ENCODE data around the gene TCF23.
"Not testable (repeated sequence)": the region's sequence is repeated elsewhere in the genome, so short reads cannot be mapped to it uniquely, and the experiment has no call there.

TCF23 gene

GRCh38 chr2:27155069-27155520 lies 6.3 kb downstream of the TCF23 start:
- no peak for DNase-seq

DNA sequence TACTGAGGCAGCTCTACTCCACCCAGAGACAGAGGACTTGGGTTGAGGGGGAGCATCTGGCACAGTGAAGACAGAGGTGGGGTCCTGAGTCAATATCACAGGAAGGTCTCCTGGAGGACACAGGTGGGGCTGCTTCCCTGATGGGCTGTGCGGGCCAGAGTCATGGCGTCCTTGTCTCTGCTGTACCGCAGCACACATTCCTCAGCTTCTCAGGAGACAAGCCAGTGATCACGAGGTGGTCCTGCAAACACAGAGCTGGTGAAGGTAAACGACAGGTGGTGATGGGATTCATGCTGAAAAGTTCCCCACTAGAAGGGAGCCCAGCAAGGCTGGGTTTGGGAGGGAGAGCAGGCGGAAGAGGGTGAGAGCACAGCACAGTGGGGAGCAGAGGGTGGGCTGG lies 9.7 kb downstream of the TCF23 start:
- DNase-seq: no peak

DNA sequence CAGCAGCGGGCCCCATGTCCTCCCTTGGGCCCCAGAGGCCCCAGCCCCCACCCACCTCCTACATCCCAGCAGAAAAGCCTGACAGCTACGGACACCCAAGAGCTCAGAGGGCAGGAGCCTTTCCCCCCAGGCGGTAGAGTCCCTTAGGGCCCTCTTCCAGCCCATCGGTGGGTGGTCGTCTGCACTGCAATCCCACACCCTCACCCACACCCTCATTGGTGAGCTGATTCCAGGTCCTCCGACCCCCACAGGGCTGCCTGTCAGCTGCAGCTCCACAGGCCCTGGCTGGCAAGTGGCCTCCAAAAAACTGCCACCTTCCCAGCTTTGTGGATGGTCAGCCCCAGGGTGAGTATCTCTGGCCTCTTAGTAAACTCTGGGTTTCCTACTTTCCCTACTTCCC lies 10.5 kb downstream of the TCF23 start:
- DNase-seq: no peak

DNA sequence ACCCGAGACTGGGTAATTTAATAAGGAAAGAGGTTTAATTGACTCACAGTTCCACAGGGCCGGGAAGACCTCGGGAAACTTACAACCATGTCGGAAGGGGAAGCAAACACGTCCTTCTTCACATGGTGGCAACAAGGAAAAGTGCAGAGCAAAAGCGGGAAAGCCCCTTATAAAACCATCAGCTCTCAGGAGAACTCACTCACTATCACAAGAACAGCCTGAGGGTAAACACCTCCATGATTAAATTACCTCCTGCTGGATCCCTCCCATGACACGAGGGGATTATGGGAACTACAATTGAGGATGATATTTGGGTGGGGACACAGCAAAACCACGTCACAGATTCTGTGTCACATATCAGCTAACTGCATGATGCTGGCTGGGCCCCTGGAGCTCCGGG lies 11.4 kb downstream of the TCF23 start:
- no peak for DNase-seq

DNA sequence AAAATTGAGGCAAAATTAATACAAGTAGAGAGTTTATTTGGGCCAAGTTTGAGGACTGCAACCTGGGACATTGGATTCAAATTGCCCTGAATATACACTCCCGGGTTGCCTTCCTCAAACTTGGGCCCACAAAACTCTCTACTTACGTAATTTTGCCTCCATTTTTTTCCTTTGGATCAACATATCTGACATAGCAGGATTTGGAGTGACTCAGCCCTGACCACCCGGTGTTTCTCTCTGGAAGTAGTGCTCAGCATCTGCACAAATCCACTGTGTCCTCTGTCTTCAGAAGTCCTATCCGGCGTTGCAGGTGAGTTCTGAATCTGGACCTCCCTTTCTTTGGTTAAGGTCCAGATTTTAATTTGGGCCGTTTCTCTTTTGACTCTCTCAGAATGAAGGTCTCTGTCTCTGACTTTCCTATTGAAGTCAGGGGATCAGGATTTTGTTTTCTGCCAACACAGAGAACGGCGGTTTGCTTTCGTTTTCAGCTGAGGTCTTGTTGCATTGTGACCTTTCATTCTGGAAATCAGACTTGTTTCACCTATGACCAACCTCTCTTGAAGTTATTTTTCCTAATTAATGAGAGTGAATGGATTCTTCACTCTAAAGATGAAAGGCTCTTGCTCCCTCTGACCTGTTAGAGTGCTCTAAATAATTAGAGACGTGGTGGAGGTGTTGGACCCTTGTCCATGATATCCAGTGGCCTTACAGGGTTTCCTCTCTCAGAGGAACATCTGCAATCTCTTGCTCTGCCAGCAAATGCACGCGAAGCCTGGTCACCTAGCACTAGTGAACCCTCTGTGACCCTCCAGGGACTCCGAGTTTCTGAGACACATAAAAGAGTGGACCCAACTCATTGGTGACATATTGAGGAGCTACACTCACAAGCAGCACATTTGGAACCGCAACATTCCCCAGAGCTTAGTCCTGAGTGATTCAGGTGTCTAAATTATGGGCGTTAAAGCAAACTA lies 13.6 kb downstream of the TCF23 start:
- peak; percentile 24 for DNase-seq

DNA sequence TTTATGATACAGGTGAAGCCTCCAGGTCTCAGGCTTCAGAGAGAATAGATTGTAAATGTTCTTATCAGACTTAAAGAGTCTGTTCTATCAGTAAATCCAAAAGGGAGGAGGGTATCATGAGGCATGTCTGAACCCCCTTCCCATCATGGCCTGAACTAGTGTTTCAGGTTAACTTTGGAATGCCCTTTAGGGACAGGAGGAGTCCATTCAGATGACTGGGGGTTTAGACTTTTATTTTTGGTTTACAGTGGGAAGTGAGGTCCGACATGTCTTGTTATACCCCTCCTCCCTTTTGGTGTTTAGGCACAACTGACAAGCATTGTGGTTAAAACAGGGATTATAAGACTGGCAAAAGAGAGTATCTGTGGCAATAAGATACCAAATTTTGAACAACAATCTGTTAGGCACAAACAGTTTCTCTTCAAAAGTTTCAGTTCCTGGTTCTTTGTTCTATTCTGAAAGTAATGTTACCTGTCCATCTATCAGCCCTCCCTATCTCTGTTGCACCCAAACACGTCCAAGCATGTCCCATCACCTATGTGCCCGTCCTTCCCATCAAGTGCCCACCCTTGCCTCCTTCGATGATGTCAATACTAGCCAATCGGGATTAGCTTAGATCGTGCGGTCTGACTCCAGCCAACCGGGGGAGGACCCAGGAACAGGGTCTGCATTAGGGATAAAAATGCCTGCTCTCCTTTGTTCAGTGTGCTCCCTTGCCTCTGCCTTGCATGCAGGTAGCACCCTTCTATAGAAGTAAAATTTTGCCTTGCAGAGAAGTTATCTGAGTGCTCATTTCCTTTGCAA lies 16.4 kb downstream of the TCF23 start:
- DNase-seq: no peak

GRCh38 chr2:27170581-27171337 lies 22.0 kb downstream of the TCF23 start:
- no peak for DNase-seq

GRCh38 chr2:27171351-27171848 lies 22.6 kb downstream of the TCF23 start:
- DNase-seq: no peak

DNA sequence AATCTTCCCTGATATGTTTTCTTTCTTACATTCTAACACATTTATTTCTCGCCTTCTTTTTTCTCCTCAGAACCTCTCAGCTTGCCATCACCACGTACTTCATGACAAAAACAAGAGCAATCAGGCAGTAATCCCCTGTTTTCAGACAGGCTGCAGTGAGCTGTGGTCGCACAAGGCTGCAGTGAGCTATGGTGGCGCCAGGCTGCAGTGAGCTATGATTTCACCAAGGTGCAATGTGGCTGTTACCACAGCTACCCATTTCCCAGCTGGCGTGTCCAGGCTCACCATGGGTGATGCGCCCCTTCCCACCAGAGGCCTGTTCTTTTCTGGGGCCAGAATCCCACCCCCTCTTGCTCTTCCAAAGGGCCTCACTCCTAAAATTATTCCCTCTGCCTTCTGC lies 25.8 kb downstream of the TCF23 start:
- no peak for DNase-seq

- no peak for DNase-seq
Measured at GRCh38 chr2:27175330-27175729, 26.5 kb downstream of the TCF23 start.

GRCh38 chr2:27175781-27176180 lies 27.0 kb downstream of the TCF23 start:
- DNase-seq: not testable (repeated sequence)

GRCh38 chr2:27177441-27178351 lies 28.9 kb downstream of the TCF23 start:
- no peak for DNase-seq

GRCh38 chr2:27178469-27178868 lies 29.7 kb downstream of the TCF23 start:
- DNase-seq: no peak

- DNase-seq: no peak
Measured at GRCh38 chr2:27179344-27180000, 30.7 kb downstream of the TCF23 start.

DNA sequence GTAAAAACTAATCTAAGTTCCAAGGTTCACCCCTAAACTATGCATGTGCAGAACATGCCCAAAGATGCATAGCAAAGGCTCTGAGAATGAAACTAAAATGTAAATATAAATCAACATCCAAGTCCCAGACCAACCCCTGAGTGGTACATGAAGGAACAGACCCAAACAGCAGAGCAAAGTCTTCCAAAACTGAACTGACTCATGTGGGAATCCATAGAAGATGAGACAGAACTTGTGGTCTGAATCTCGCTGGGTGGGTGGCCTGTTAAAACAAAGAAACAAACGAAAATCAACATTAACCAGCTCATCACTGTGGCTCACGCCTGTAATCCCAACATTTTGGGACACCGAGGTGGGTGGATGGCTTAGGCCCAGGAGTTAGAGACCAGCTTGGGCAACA lies 33.5 kb downstream of the TCF23 start:
- DNase-seq: peak; percentile 65

GRCh38 chr2:27184115-27184514 lies 35.3 kb downstream of the TCF23 start:
- DNase-seq: no peak

- DNase-seq: peak; percentile 50
Measured at GRCh38 chr2:27185331-27186026, 36.7 kb downstream of the TCF23 start.

GRCh38 chr2:27186613-27187345 lies 38.0 kb downstream of the TCF23 start:
- DNase-seq: no peak

DNA sequence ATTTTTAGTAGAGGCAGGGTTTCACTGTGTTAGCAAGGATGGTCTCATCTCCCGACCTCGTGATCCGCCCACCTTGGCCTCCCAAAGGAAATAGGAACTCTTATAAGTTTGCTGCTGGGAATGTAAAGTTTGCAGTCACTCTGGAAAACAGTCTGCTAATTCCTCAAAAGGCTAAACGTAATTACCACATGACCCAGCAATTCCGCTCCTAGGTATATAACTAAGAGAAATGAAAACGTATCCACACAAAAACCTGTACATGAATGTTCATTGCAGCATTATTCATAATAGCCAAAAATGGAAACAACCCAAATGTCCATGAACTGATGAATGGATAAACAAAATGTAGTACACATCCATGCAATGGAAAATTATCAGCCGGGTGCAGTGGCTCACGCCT lies 41.2 kb downstream of the TCF23 start:
- no peak for DNase-seq
